Calu3 (cell line): ENCODE results near the gene EME2. TPM values are rescaled to one million over a fixed set of nuclear protein-coding genes. Genes with fewer than 3 reads are reported as not detected.

Source experiments
- Bru-seq: library from RNA; stranded (reverse); fragments of 400-500 nt; gene quantifications from one replicate; lab custom pipeline; 2021; lab: Mats Ljungman, UMichigan
- BruChase-seq, 2 experiments: library from RNA; stranded (reverse); fragments of 400-500 nt; gene quantifications; one replicate each; lab custom pipeline; 2021; lab: Mats Ljungman, UMichigan
- BruUV-seq: library from RNA; stranded (reverse); fragments of 400-500 nt; replicated peaks from 2 replicates; lab custom pipeline; 2021; lab: Mats Ljungman, UMichigan
- CTCF ChIA-PET: fragments of 300-600 bp; sonication (Branson Sonifier 250); formaldehyde crosslinking; loops from one replicate; lab custom pipeline; 2022; ENCODE audit warnings: antibody characterized with exemption; lab: Charles Lee
- DNase-seq: peaks from one replicate; pipeline ENCODE4 v3.0.0; 2022
- H3K27ac Mint-ChIP-seq: one replicate; pipeline ENCODE4 v1.8.0; 2022; ENCODE audit warnings: mixed read lengths; ENCODE audit not compliant: unreplicated experiment
- H3K27me3 Mint-ChIP-seq: one replicate; pipeline ENCODE4 v1.8.0; 2022; ENCODE audit warnings: mixed read lengths; ENCODE audit not compliant: unreplicated experiment
- H3K36me3 Mint-ChIP-seq: one replicate; pipeline ENCODE4 v1.8.0; 2022; ENCODE audit warnings: mild to moderate bottlenecking, moderate library complexity, mixed read lengths; ENCODE audit not compliant: insufficient read depth, unreplicated experiment
- H3K4me1 Mint-ChIP-seq: one replicate; pipeline ENCODE4 v1.8.0; 2022; ENCODE audit warnings: mild to moderate bottlenecking, low read depth, mixed read lengths; ENCODE audit not compliant: unreplicated experiment
- H3K4me3 Mint-ChIP-seq: one replicate; pipeline ENCODE4 v1.8.0; 2022; ENCODE audit warnings: mild to moderate bottlenecking, low read depth, moderate library complexity, mixed read lengths; ENCODE audit not compliant: unreplicated experiment
- H3K9me3 Mint-ChIP-seq: one replicate; pipeline ENCODE4 v1.8.0; 2022; ENCODE audit warnings: low read depth, mixed read lengths; ENCODE audit not compliant: unreplicated experiment
- CTCF ChIP-seq: fragments of 200-600 bp; IDR thresholded peaks from one replicate; pipeline ENCODE4 v1.8.0; 2022; ENCODE audit warnings: antibody characterized with exemption; ENCODE audit not compliant: unreplicated experiment
- intact Hi-C: fragments of 100-400 bp; cut with micrococcal nuclease; formaldehyde crosslinking; loops from one replicate; pipeline ENCODE4 v1.10.0; 2022; ENCODE audit not compliant: unreplicated experiment
- long read RNA-seq: library from polyadenylated mRNA; stranded (forward); transcript quantifications from one replicate; pipeline ENCODE4 v2.0.0, GENCODE V29; 2022
- total RNA-seq: library from RNA; stranded (reverse); gene quantifications from 2 replicates; pipeline ENCODE4 v1.2.3, GENCODE V29; 2022

The EME2 gene
- total RNA-seq = 30.8 and 42.2 TPM in 2 replicates
- percentile 48 among the genes with signal in this experiment for Bru-seq, nascent RNA
- BruChase-seq, experiment 1, labeled RNA remaining after a 6-hour chase = percentile 69 among the genes with signal in this experiment
- BruChase-seq, experiment 2, labeled RNA remaining after a 2-hour chase = percentile 69 among the genes with signal in this experiment
- long read RNA-seq, partial matches to known transcripts = 1 of 14 reads
- long read RNA-seq, other reads (novel, unspliced or antisense) = 12 of 14 reads

- Mint-ChIP-seq H3K36me3 (peaks cover 100% of the 10 kb centered on the region), H3K27me3 (no peaks in the 10 kb centered on the region), H3K4me1 (peaks cover 8% of the 10 kb centered on the region), H3K9me3 (no peaks in the 10 kb centered on the region), H3K4me3 (peak within 1 kb of the TSS; percentile 76), H3K27ac (peak within 1 kb of the TSS; percentile 75)
- CTCF ChIA-PET = interaction anchor here (0.7 to 2.6 kb wide), 2 partner anchors 10 to 67 kb away, joined by 3 to 19 read pairs; partner anchors contain the start of genes MAPK8IP3, NUBP2 and SPSB3
- DNase-seq = peak; percentile 27
- intact Hi-C loops = no loop called here
- no TSS peak for BruUV-seq
- TF ChIP-seq CTCF = no peak
Observed at GRCh38 chr16:1772362-1772907, at the start of gene EME2. TSS of gene EME2 (plus strand) at chr16:1772810. CDS start at chr16:1773228, 418 bp downstream.

GRCh38 chr16:1723450-1724147, 49.0 kb upstream of the EME2 start:
- Mint-ChIP-seq H3K9me3 (no peaks in the 10 kb centered on the region), H3K27ac (peak overlapping the region; percentile 74), H3K4me3 (no peak overlapping the region), H3K4me1 (peaks cover 39% of the 10 kb centered on the region), H3K27me3 (no peaks in the 10 kb centered on the region), H3K36me3 (peaks cover 37% of the 10 kb centered on the region)
- peak; percentile 74 for DNase-seq
- no TSS peak for BruUV-seq
- CTCF ChIA-PET = interaction anchor here (0.6 to 1.3 kb wide), 6 partner anchors 20 to 79 kb away, joined by 3 to 5 read pairs (median 4); partner anchors contain the start of genes NUBP2 and SPSB3
- TF ChIP-seq CTCF = peak; percentile 90
- intact Hi-C loops = no loop called here

- Mint-ChIP-seq H3K9me3 (no peaks in the 10 kb centered on the region), H3K4me3 (no peak overlapping the region), H3K27ac (no peak overlapping the region), H3K27me3 (no peaks in the 10 kb centered on the region), H3K36me3 (peaks cover 45% of the 10 kb centered on the region), H3K4me1 (peaks cover 30% of the 10 kb centered on the region)
- no TSS peak for BruUV-seq
- intact Hi-C loops = no loop called here
- CTCF ChIA-PET = no interaction called here
- no peak for TF ChIP-seq CTCF
- no peak for DNase-seq
Observed at GRCh38 chr16:1724491-1724890, 48.1 kb upstream of the EME2 start.

GRCh38 chr16:1726661-1727502, 45.7 kb upstream of the EME2 start:
- no peaks in the 10 kb centered on the region for H3K27me3 Mint-ChIP-seq
- peaks cover 15% of the 10 kb centered on the region for H3K4me1 Mint-ChIP-seq
- no peaks in the 10 kb centered on the region for H3K9me3 Mint-ChIP-seq
- no peak for DNase-seq
- BruUV-seq = no TSS peak
- H3K36me3 Mint-ChIP-seq = peaks cover 43% of the 10 kb centered on the region
- CTCF ChIA-PET = no interaction called here
- intact Hi-C loops = no loop called here
- no peak overlapping the region for H3K4me3 Mint-ChIP-seq
- no peak for TF ChIP-seq CTCF
- no peak overlapping the region for H3K27ac Mint-ChIP-seq
